AML-193 (cell line): ENCODE data around the gene GALNS.
"Not testable (repeated sequence)": the region's sequence is repeated elsewhere in the genome, so short reads cannot be mapped to it uniquely, and the experiment has no call there.

Experiments
- DNase-seq, 2 experiments: peaks; one replicate each; lab custom pipeline; 2025; lab: John Stamatoyannopoulos, UW

GALNS gene

GRCh38 chr16:88804552-88805339 lies 52.0 kb downstream of the GALNS start:
- no peak for DNase-seq

GRCh38 chr16:88804173-88804551 lies 52.6 kb downstream of the GALNS start:
- no peak for DNase-seq

GRCh38 chr16:88803264-88803987 lies 53.3 kb downstream of the GALNS start, which contains the start of gene CDT1:
Gene CDT1 (plus strand): TSS chr16:88803789. CDS start chr16:88803832, 43 bp downstream.
- DNase-seq, result peak; percentile 54 to 56

- no peak for DNase-seq
These were observed 56.5 kb downstream of the GALNS start for GRCh38 chr16:88800277-88800592.

DNA sequence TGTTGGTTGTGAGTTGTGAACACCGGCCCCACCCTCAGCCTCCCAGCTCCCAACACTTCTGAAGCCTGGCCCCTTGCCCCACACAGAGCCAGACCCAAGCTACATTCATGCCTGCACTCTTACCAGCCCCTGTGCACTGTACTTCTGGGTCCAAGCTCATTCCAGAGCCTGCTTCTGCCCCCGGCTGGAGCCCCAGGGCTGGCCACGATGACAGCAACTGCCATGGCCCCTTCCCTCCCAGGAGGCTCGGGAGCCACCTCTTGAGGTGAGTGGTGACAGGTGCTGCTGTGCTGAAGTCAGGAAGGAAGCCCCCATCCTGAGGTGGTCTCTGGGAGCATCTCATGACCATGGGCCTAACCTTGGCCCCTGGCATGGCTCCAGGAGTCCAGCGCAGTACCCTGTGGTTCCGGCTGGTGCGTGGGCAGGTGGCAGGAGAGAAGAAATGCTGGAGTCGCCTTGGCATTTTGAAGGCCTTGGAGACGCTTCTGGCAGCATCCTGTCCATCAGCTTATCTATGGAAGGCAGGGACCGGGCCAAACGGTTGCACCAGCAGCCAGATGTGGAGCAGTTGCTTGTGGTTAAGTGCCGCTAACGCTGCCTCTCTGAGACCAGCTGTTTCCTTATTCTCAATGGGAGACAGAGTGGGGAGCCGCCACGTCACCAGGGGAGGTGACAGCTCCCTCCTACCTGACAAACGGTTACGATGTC lies 57.0 kb downstream of the GALNS start:
- DNase-seq, result peak; percentile 91 to 93

- DNase-seq, result no peak
These were observed 57.8 kb downstream of the GALNS start for GRCh38 chr16:88798772-88799455.

- DNase-seq, result no peak
These were observed 58.7 kb downstream of the GALNS start for GRCh38 chr16:88798073-88798472.

DNA sequence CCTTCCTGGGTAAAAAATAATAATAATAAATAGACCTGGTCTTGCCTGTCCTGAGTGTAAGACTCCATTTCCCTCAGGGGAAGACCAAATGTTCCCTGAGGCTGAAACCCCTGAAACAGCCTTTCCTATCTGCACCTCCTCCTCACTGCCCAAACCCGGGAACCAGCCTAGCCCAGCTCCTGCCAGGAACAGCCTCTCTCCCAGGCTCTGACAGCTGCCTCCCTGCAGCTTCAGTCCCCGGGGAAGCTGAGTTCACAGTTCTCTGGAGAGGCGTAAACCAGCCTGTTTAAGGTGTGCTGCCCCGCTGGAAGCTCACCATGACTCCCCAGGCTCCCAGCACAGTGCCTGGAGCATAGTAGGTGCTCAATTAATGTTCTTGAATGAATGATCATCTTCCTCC lies 60.5 kb downstream of the GALNS start:
- DNase-seq, result no peak

- DNase-seq, result peak in 1 of 2 experiments; percentile 18
These were observed 63.3 kb downstream of the GALNS start for GRCh38 chr16:88793251-88793954.

- no peak for DNase-seq
These were observed 64.0 kb downstream of the GALNS start for GRCh38 chr16:88792668-88793250.

DNA sequence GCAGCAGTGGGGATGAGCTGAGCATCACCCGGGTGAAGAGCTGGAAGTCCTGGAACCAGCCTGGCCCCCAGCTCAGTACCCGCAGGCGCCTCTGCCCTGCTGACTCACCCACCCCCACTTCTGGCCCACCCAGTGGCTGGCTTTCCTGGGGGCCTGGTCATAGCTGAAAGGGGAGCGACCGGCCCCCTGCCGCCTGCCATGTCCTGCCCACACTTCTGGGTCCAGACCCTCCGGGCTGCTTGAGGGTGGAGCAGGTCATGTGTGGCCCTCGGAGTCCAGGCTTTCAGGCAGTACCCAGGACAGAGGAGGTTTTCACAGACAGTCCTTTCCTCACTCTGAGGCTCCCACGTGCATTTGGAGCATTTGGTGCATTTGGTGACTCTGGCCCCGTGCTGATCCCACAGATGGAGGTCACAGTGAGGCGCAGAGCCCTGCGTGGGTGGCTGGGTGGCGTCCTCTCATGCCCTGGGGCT lies 64.6 kb downstream of the GALNS start:
- no peak for DNase-seq

DNA sequence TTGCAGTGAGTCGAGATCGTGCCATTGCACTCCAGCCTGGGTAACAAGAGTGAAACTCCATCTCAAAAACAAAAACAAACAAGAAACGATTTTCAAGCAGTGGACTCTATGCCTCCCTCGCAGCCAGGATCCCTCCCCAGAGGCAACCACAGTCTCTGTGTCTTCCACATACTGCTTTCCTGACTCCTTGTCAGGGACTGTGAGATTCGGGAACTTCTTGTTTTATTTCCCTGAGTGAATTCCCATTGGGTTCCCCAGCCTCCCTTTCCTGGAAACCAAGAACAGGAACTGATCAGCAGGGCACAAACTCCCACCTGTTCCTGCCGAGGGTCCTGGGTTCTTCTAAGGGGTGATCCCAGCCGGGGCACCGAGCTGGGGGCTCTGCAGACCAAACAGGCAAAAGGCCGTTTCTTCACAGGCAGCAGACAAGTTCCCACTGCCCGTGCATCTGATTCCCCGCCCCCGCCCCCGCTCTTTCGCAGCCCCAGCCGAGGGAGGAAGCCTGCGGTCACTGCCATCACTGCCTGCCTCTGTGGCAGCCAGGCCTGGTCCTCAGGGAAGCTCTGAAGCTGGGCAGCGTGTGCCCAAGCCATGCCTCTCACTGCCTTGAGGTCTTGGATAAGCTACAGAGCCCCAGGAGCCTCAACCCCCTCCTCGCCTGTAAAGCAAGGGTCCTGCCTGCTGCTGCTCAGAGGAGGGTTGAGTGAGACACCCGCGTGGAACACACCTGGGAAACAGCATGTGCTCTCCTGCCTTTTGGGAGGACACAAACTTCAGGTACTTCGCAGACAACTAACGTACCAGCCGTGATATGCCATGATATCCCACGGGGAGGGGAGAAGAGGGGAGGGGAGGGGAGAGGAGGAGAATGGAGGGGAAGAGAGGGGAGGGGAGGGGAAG lies 66.2 kb downstream of the GALNS start:
- DNase-seq, result peak; percentile 73 to 86

DNA sequence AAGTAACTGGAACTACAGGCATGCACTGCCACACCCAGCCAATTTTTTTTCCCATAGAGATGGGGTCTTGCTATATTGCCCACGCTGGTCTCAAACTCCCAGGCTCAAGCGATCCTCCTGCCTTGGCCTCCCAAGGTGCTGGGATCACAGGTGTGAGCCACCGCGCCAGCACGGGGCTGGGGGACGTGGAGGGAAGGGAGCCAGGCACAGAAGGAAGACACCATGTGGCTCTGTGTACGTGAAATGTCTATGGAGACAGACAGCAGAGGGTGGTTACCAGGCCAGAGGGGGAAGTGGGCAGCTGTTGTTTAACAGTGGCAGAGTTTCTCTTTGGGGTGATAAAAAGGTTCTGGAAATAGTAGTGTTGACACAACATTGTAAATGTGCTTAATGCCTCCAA lies 67.2 kb downstream of the GALNS start:
- DNase-seq, result peak; percentile 74 to 83

DNA sequence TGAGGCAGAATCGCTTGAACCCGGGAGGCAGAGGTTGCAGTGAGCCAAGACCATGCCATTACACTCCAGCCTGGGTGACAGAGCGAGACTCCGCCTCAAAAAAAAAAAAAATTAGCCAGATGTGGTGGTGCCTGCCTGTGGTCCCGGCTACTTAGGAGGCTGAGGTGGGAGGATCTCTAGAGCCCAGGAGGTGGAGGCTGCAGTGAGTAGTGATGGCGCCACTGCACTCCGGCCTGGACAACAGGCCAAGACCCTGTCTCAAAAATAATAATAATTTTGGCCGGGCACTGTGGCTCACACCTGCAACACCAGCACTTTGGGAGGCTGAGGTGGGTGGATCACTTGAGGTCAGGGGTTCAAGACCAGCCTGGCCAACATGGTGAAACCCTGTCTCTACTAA lies 68.0 kb downstream of the GALNS start:
- DNase-seq, result not testable (repeated sequence)

GRCh38 chr16:88787579-88788314 lies 69.0 kb downstream of the GALNS start:
- no peak for DNase-seq

DNA sequence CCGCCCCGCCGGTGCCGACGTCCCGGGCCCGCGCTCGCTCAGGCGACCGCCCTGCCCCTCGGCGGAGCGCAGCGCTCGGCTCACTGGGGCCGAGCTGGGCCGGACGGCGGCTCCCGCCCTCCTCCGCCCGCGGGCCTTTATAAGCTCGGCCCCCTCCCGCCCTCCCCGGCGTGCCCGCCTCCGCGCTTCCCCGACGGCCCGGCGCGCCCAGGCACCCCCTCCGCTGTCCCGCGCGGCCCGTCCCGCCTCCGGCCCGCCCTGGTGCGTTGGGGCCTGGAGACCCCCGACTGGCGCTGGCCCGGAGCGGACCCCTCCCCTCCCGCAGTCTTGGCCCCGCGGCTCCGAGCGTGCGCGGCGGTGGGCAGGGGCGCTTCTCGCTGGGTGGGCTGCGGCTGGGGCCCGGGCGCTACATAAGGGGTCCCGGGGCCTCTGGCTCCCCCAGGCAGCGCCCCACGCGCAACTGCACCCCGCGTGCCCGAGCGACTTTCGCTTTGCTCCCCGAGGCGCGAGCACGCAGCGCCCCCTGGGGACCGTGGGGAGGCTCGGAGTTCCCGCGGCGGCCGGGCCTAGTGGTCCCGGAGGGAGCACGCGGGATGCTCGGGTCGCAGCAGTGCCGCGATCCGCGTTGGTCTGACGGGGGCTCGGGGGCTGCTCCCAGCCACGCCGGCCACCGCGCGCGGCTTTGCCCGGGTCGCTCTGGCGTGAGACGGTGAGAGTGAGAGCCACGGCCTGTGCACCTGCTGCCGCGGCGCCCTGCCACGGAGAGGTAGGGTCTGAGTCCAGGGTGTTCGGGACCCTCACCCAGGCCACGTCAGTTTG lies 71.4 kb downstream of the GALNS start, which contains the start of gene PIEZO1:
Gene PIEZO1, minus strand, starts transcription at position 115 of the 819 bp plus-strand sequence. CDS start 256 bp downstream, outside the sequence.
- peak; percentile 34 to 49 for DNase-seq

DNA sequence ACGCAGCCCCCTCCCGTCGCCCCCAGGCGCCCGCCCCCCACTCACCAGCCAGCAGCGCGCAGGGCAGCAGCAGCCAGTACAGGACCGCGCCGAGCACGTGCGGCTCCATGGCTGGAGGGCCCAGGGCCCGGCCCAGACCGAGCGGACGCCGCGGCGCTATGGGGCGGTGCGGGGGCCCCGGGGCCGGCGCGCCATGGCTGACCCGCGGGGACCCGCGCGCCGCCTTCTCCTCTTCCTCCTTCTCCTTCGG lies 72.0 kb downstream of the GALNS start:
- DNase-seq, result no peak

GRCh38 chr16:88784074-88784855 lies 72.5 kb downstream of the GALNS start:
- DNase-seq, result peak; percentile 47 to 51
